HG03558 (cell line): ENCODE data around the gene STAB1.

Experiments
- ATAC-seq: cut with Tn5 transposase; IDR thresholded peaks from one replicate; pipeline ENCODE4 v1.9.1; 2021; ENCODE audit warnings: moderate number of reproducible peaks; ENCODE audit not compliant: unreplicated experiment; ENCODE audit errors: extremely low read depth

The STAB1 gene

DNA sequence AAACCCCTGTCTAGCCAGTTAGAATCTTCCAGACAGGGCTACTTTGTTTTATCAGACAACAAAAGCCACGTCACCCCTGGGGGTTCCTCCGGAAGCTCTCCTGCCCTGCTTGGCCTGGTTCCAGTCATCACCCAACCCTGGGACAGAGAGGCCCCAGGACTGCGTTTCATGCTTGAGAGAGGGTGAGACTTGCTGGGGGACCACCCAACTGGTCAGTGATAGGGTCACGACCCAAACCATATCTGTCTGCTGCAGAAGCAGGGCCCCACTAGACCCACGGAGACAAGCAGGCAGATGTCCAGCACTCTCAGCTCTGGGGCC is 37.3 kb downstream of the STAB1 start:
- ATAC-seq, result no peak

DNA sequence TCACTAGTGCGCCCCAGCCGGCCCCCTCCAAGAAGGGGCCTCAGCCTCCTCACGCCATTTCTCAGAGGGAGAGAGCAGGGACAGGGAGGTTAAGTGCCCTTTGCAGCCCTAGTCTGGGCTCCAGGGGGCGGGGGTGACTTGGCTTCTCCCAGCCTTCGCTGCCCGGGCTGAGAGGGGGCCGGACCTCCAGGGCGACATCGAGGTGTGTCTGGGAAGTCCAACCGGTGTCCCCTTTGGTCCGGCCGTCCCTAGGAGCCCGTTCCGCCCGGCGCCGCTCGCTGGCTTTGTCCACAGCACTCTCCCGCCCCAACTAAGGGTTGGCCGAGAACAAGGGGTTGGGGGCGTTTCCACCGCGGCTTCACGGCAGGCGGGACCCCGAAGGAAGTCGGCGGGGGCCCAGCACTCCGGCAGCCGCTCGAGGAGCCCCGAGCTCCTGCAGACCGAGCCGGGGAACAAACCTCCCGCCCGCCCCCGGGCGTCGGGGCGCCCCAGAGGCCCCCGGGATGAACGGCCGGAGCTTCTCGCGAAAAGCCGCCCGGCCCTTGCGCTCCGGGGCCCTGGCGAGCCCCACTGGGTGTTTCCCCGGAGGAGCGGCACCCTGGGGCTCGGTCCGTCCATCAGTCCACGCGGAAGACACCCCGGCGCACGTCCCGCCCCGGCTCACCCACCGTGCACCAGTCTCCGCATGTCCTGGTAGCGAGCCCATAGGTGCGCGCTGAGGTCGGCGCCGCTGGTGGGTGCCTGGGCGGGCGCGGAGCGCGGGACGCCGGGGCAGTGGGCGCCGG is 37.9 kb downstream of the STAB1 start:
- ATAC-seq, result no peak

GRCh38 chr3:52533623-52534280 is 38.6 kb downstream of the STAB1 start, which contains the start of gene NT5DC2:
Gene NT5DC2 (minus strand): TSS chr3:52533857. CDS start chr3:52533737, 120 bp downstream.
- ATAC-seq, result no peak

- no peak for ATAC-seq
These were observed 39.4 kb downstream of the STAB1 start for GRCh38 chr3:52534281-52535183.

GRCh38 chr3:52535411-52536111 is 40.4 kb downstream of the STAB1 start:
- no peak for ATAC-seq

DNA sequence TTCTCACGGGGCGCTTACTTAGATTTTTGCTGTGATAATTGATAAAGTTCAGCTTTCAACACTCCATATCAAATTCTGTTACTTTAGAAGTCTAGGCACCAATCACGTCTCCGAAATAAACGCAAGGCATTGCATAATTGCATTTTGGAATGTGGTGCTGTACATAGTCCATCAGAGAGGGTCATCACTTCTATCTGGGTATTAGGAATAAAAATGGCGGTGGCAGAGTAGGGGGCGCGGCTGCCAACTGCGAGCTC is 40.9 kb downstream of the STAB1 start:
- ATAC-seq, result no peak

- ATAC-seq, result peak; percentile 76
These were observed 41.4 kb downstream of the STAB1 start, which contains the start of gene UQCC5 for GRCh38 chr3:52536369-52537164. Gene UQCC5 (plus strand): TSS chr3:52536605. CDS start chr3:52536756, 151 bp downstream.

DNA sequence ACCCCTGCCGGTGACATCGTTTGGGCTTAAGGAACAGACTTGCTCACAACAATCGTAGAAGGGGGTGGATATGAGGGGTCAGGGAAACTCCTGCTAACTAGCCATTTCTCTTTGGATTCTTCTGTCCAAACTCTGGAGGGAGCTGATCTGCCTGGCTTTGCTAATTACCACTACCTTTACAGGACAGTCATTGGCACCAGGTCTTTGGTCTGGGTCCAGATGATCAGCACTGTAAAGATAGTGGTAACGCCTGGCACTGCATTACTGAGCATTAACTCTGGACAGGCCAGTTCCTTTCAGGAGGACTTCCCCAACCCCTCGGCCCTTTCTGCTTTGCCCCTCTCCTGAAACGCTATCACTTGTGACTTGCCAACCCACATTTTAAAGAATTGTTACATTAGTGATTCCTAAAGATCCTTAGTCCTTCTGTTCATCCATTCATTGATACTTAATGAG is 42.1 kb downstream of the STAB1 start:
- no peak for ATAC-seq

DNA sequence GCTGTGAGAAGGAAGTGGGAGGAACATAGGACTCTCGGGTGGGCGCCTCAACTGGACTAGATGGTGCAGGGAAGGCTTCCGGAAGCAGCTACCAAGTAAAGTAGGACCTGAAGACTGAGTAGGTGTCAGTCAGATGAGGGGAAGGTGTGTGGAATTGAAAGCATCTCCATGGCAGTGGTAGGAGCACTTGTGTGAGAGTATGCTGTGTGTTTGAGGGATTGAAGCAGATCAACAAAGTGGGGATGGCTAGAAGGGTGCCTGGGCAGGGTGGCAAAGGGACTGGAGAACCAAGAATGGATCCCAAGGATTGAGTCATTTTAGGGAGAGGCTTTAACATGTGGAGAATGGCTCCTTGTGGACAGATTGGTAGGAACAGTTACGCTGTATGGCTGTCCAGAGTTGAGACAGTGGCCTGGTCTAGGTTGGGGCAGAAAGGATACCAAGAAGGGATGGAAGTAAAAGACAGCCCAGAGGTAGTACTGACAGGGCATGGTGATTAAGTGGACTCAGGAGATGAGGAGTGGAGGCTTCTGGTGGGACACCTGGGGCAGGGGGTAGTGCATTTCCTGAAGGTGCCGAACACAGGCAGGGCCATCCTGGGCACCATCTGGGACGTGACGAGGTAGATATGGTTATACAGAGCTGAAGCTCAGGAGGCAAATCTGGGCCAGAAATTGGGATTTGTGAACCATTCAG is 42.7 kb downstream of the STAB1 start:
- ATAC-seq, result no peak

DNA sequence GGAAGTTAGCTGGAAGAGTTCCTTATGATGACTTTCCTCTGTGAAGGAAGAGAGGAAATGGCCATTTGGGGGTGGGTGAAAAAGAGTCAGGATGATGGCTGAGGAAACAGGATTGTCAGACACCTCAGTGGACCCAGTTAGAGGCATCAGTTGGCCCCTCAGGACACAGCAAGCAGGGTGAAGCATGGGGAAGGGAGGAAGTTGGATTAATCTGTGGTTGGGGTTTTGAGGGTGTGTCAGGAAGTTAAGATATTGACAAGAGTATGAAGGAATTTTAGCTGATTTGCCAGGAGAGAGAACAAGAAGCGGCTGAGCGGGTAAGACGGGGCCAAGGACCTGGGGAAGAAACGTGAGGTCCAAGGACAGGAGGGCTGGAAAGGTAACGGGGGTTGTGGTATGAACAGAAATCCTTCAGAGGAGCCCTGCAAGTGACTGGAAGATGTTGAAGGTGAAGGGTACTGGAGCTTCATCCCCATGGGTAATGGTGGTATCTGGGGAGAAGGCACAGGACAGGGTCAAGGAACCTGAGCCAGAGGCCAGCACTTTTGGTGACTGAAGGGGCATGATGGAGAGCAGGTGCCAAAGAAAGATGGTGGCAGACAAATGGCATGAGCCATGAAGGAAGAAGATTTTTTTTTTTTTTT is 44.0 kb downstream of the STAB1 start:
- no peak for ATAC-seq

DNA sequence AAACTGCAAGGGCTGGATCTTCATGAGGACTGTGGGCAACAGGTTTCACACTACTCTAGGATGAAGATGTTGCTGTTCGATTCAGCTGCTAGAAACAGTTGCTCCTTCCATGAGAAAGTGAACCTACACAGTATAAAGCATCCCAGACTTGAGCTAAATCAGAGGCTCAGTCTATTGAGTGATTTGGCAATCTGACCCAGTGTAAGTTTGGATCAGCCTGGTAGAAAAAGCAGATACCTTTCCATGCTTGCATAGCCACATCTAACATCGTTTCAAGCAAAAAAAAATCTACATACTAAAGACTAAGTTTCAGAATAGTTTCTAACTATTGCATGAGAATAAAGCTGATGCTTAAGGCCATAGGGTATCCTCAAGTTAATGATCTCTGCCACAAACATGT is 45.9 kb downstream of the STAB1 start:
- ATAC-seq, result no peak

- no peak for ATAC-seq
These were observed 49.8 kb downstream of the STAB1 start for GRCh38 chr3:52544937-52545336.

DNA sequence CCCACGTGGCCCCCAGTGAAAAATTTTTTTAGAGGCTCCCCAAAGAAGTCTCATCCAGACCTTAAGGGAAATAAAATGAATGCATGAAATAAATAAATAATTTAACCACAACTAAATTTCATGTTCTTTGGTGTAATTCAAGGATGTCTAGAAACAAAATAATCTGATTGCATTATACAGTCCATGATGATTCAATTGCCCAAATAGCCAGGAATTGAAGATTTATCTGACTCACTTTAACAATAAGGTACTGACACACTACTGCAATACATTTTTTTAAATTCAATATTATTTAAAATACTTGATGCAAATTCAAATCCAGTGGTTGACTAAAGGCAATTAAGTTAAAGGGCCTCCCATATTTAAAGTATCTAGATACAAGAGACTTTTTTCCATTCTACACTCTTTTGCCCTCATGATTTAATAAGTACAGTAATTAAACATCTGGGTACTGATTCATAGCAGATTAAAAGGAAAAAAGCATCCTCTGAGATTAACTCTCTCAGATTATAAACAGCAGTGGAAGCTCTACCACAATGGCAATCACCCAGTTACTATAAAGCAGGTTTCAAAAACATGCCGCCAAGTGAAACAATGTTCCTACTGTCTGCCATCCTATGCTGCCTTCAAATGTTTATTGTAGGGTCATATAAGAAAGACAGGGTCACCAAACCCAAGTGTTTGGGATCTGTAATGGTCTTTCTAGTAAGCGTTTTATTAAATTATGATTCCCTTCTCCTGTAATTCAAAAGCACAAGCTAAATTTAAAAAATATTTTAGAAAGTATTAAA is 51.2 kb downstream of the STAB1 start:
- no peak for ATAC-seq

DNA sequence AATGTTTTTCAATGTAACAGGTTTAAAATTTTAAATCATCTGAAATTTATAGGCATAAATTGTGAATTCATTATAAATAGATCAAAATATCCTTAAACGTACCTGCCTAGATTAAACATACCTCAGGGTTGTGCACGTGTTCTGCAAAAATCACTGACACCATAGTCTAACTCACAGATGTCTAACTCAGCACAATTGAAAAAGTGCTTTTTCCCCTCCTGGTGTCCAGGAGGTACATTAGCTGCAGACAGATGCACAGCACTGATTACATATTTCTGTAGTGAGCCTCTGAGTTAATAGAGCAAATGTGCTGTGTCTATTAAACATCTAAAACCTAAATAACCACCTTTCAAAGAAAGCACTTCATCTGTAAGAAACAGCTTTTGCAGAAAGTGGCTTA is 52.0 kb downstream of the STAB1 start:
- no peak for ATAC-seq

GRCh38 chr3:52551118-52551517 is 56.0 kb downstream of the STAB1 start:
- ATAC-seq, result no peak

GRCh38 chr3:52552089-52552488 is 57.0 kb downstream of the STAB1 start:
- no peak for ATAC-seq

- ATAC-seq, result no peak
These were observed 59.1 kb downstream of the STAB1 start for GRCh38 chr3:52554026-52554755.
